Endometrial microvascular endothelial cells (primary cell): ENCODE results near the gene GCN1. TPM values are rescaled to one million over a fixed set of nuclear protein-coding genes. Genes with fewer than 3 reads are reported as not detected.

Experiments
- in situ Hi-C: cut with HindIII; loops from 2 replicates; pipeline ENCODE4 v1.10.0; 2017; ENCODE audit warnings: low sequenced_read_pairs, low pct_unique_long_range_greater_than_20kb; ENCODE audit errors: inconsistent ontology term
- total RNA-seq: library from RNA; depleted of rRNA; stranded (reverse); fragments of >200 nt; gene quantifications from one replicate; pipeline ENCODE4 v1.2.3, GENCODE V29; 2015; ENCODE audit errors: inconsistent ontology term

The GCN1 gene
- total RNA-seq, 1 donor from 2014 or later: 76.4 TPM

GRCh38 chr12:120090206-120090605 lies 104.3 kb downstream of the GCN1 start:
- in situ Hi-C loops: no loop called here

- in situ Hi-C loops: no loop called here
Observed at GRCh38 chr12:120089796-120090195, 104.7 kb downstream of the GCN1 start.

- in situ Hi-C loops: no loop called here
Observed at GRCh38 chr12:120089105-120089504, 105.4 kb downstream of the GCN1 start.

GRCh38 chr12:120086801-120087621 lies 107.5 kb downstream of the GCN1 start:
- in situ Hi-C loops: no loop called here

- in situ Hi-C loops: no loop called here
Observed at GRCh38 chr12:120085920-120086645, 108.4 kb downstream of the GCN1 start.

GRCh38 chr12:120081641-120082040 lies 112.9 kb downstream of the GCN1 start:
- in situ Hi-C loops: no loop called here

- in situ Hi-C loops: no loop called here
Observed at GRCh38 chr12:120079411-120080400, 114.8 kb downstream of the GCN1 start.

GRCh38 chr12:120078868-120079267 lies 115.6 kb downstream of the GCN1 start:
- in situ Hi-C loops: no loop called here

GRCh38 chr12:120077260-120077659 lies 117.3 kb downstream of the GCN1 start:
- in situ Hi-C loops: no loop called here

Other genes starting within 250 kb of the GCN1 start
- not detected for gene BICDL1, start 205.5 kb downstream of the GCN1 start, total RNA-seq
- gene RAB35, start 78.0 kb downstream of the GCN1 start, total RNA-seq: 45.3 TPM
- 5,493 TPM for gene RPLP0, start 6.4 kb upstream of the GCN1 start, total RNA-seq
- gene PXN, start 71.0 kb upstream of the GCN1 start, total RNA-seq: 325 TPM
- gene RNU4-2, start 97.2 kb upstream of the GCN1 start, total RNA-seq: not detected
- not detected for gene RNU4-1, start 98.5 kb upstream of the GCN1 start, total RNA-seq
- gene SIRT4, start 107.6 kb upstream of the GCN1 start, total RNA-seq: 5.2 TPM
- not detected for gene PLA2G1B, start 133.1 kb upstream of the GCN1 start, total RNA-seq
- not detected for gene MSI1, start 174.4 kb upstream of the GCN1 start, total RNA-seq
- 571 TPM for gene COX6A1, start 243.4 kb upstream of the GCN1 start, total RNA-seq